Occipital lobe (tissue), 2 donors: ENCODE measurements around the gene HDAC7. TPM values are rescaled to one million over a fixed set of nuclear protein-coding genes. Genes with fewer than 3 reads are reported as not detected.
"Not testable (repeated sequence)": the region's sequence is repeated elsewhere in the genome, so short reads cannot be mapped to it uniquely, and the experiment has no call there.

Source experiments
- DNase-seq: peaks from one replicate; lab custom pipeline; 2025; lab: John Stamatoyannopoulos, UW
- total RNA-seq: library from RNA; depleted of rRNA; stranded (reverse); fragments of >200 nt; gene quantifications from one replicate; pipeline ENCODE4 v1.2.3, GENCODE V29; 2014

HDAC7 gene
- total RNA-seq, 1 donor from 2014 or later, result 5.9 TPM

- DNase-seq, result no peak
Measured at GRCh38 chr12:47813511-47814196, 6.0 kb downstream of the HDAC7 start.

DNA sequence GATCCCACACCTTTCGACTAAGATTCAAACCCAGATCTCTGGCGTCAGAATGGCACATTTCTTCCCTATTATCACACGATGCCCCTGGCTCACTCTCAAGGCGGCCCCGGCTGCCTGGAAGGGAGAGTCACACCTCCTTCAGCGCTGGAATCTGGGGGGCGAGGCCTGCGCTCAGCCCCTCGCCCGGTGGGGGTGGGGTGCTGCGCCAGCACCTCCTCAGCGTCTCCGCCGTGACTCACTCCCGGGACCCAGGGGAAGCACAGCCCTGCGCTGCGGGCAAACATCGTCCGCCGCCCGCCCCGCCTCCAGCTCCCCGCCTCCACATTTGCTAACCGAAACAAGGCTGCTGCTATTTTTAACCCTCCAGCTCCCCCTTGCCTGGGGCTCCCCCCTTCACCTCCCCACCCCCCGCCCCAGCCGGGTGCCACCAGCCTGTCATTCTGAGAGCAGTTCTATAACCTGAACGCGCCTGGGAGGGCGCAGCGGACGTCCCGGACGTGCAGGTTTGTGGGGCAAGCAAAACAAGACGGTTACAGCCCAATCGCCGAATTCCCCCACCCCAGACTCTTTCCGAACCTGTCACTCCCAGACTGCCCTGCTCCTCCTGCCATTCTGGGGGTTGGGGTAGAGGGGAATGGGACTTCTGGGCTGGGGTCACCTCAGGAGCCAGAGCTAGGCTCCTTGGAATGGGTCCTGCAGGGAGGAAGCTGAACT is 6.7 kb downstream of the HDAC7 start:
- DNase-seq, result peak; percentile 63

- no peak for DNase-seq
Measured at GRCh38 chr12:47811581-47812484, 7.9 kb downstream of the HDAC7 start.

DNA sequence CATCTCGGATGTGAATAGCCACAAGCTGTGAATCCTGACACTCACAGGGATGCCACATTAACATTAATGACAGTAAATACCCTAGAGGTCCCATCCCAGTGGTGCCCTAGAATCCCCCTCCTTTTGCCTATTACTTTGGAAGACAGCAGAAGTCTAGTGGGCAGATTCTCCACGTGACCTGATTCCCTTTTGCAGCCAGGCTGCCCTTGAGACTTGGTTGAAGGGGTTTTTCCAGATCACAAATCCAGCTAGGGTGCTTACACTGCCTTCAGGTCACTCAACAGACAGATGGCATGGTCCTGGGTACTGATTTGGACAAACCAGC is 8.7 kb downstream of the HDAC7 start:
- DNase-seq, result no peak

GRCh38 chr12:47809518-47809917 is 10.2 kb downstream of the HDAC7 start:
- not testable (repeated sequence) for DNase-seq

DNA sequence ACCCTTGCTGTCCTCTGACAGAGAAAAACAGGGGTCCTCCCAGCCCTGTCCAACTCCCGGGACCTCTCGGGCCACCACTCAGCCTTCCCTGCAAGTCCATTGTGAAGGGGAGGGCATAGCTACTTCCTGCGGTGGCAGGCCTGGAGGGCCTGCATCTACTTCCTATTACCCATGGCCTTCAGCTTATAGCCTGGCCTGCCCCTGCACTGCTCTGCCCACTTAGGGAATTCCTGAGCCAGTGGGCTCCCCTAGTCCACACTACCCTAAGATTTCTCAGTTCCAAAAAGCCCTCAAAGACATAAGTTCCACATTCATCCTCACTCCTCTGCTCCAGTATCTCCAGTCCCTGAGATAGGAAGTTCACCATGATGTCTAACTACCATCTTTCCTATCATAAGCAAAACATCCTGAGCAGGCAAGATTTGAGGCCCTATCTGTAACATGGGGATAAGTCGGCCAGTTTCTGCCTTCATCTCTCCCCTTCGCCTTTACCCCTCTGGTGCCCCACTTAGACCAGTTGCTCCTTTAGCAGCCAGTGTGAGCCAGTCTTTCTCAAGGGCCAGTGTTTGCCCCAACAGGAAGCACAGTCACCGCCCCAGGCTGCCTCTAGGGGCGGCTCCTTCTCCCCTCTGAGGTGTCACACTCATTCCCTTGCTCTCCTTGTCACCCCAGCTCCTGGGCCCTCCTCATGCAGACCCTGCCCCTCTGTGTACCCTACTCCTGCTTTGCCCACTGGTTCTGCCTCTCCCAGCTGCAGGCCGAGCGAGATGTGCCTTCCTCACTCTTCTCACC is 10.9 kb downstream of the HDAC7 start:
- DNase-seq, result no peak

GRCh38 chr12:47808050-47808449 is 11.7 kb downstream of the HDAC7 start:
- no peak for DNase-seq

DNA sequence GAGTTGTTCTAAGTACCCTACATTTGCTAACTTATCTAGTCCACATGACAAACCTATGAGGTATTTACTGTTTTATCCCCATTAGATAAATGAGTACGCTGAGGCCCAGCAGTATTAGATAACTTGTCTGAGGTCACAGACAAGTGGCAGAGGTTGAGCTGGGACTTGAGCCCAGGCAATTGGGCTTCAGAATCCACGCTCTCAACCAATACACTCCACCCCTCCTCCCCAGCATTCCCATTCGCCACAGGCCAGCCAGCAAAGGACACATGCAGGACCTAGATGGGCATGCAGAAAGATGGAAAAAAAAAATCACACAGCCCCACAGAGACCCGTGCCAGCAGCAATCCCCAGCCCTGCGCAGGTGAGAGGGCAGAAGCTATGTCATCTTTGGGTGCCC is 12.4 kb downstream of the HDAC7 start:
- no peak for DNase-seq

GRCh38 chr12:47805417-47805816 is 14.3 kb downstream of the HDAC7 start:
- DNase-seq, result no peak

GRCh38 chr12:47804171-47804570 is 15.5 kb downstream of the HDAC7 start:
- DNase-seq, result no peak

DNA sequence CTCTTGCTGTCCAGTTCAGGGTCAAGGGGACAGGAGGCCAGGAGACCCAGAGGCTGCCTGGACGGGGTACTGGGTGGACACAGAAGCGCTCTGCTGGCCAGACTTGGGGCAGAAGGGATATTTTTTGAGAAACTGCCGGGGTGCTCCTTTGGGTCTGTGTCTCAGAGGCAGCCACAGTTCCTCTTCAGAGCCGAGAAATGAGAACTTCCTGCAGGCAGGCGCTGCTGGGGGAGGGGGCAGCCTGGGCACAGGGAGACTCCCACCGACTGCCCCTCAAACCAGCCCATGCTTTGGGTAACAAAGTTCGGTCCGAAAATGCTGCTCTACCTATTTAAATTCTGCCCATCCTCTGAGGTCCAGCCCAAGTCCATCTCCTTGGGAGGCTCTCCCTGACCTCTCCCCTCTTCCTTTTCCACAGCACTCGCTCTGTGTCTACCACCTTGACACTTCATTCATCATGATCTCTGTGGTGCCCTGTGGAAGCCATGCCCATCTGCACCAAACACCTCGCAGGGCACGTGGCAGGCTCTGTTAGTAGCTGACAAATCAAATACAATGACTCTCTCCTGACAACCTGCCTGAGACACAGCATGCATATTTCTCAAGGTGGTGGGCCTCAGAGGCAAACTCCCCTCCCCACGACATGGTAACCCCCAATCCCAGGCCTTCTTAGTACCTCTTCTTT is 16.4 kb downstream of the HDAC7 start:
- DNase-seq, result no peak

GRCh38 chr12:47802312-47802711 is 17.4 kb downstream of the HDAC7 start:
- no peak for DNase-seq

- no peak for DNase-seq
Measured at GRCh38 chr12:47801904-47802246, 17.8 kb downstream of the HDAC7 start.

DNA sequence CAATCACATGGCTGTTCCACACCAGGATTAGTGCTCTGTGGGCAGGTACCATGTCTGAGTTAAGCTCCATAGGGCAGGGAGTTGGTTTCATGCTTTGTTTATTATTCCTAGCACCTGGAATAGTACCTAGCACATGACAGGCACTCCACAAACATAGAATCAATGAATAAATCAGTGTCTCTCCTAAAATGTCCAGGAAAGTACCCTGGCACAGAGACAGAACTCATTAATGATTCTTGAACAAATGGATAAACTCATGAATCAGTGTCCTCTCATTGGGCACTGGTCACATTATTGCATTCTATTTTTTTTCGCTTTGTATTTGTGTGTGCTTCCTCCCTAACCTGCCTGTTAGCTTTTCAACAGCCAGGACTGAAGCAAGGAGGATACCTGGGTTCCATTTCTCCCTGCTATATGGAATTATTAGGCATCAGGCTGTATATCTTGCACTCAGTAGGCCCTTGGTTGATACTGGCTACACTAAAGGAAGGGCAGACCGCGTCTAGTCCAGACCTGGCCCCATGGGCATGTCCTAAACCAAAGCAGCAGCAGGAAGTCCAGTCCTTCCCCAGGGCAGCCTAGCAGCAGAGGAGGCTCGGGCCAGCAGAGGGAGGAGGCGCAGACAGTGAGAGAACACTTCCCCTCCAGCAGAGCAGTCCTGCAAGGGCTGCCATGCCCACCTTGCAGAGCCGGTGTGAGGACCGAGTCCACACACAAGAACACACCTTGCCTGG is 18.4 kb downstream of the HDAC7 start:
- DNase-seq, result no peak

DNA sequence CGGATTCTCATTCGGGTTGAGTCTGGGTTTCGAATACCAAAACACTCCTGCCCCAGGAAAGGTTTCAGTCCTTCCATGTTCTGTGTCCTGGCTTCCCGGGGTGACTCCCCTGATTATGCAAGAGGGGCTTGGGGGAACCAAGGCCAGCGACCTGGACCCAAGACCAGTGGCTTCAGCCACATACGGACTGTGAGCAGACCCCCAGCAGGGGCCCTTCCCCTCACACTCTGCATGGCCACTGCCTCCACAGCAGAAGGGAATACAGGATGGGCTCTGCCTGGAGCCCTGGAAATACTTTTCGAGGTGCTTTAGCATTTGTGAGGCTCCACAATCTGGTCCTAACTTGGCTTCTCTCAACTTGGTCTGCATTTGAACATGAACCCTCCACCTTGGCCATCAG is 19.1 kb downstream of the HDAC7 start:
- DNase-seq, result no peak

DNA sequence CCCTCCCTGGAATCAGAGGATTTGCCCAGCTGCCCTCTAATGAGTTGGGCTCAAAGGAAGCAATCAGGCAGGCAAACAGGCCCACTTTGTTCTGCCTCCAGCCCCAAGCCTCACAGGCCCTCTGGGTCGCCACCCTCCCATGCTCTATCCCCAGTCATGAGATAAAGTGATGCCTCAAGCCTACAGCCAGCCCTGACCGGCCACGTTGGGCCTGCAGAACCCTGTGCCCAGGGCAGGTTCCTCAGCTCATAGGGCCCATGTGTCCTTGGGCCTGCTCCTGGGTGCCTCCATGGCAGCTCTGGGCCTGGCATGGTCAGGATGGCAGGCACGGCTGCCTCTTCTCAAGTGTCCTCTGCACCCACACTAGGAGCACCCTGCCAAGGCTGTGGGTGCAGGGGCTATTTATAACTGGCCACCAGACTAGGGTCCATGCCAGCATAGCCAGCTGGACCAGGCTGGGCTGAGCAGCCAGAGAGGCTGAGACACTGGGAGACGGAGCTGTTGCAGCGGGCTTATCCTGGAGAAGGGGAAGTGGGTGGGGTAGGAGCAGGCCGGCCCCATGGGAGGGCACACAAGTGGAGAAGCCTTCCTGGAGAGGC is 20.2 kb downstream of the HDAC7 start:
- DNase-seq, result peak; percentile 52

GRCh38 chr12:47798382-47798948 is 21.2 kb downstream of the HDAC7 start:
- no peak for DNase-seq

GRCh38 chr12:47797441-47797840 is 22.3 kb downstream of the HDAC7 start:
- no peak for DNase-seq

GRCh38 chr12:47795814-47796411 is 23.8 kb downstream of the HDAC7 start:
- DNase-seq, result no peak
